Adrenal gland (tissue), 12 donors: ENCODE measurements around the gene KIF26B. TPM values are rescaled to one million over a fixed set of nuclear protein-coding genes. Genes with fewer than 3 reads are reported as not detected.

ENCODE experiments used
- DNase-seq, 7 donors: peaks; one replicate each; pipeline ENCODE4 v3.0.0-alpha.2; 2019 to 2020
- H3K27ac ChIP-seq, 5 donors: fragments of 200-600 bp; sonication (generic) in 4 of 5; 1 replicate in 3 of 5; 2 replicates in 2 of 5; pipeline versions ENCODE4 v1.5.1 to v1.8.0; 2016 to 2020; ENCODE audit warnings: mild to moderate bottlenecking in 1 of 5
- H3K27me3 ChIP-seq: fragments of 200-600 bp; 2 replicates; pipeline ENCODE4 v1.8.0; 2021
- H3K36me3 ChIP-seq, 2 donors: fragments of 200-600 bp; replicated peaks in 1 of 2; 1 replicate in 1 of 2; 2 replicates in 1 of 2; pipeline versions ENCODE4 v1.5.1 to v1.8.0; 2018 to 2022
- H3K4me1 ChIP-seq, 2 donors: fragments of 200-600 bp; replicated peaks in 1 of 2; 1 replicate in 1 of 2; 2 replicates in 1 of 2; pipeline versions ENCODE4 v1.5.1 to v1.8.0; 2018 to 2021
- H3K4me3 ChIP-seq, 4 donors: fragments of 200-600 bp; sonication (generic) in 3 of 4; one replicate each; pipeline ENCODE4 v1.5.1; 2016 to 2018
- H3K9me3 ChIP-seq, 3 donors: fragments of 200-600 bp; sonication (generic) in 1 of 3; replicated peaks in 1 of 3; 1 replicate in 2 of 3; 2 replicates in 1 of 3; pipeline versions ENCODE4 v1.5.1 to v1.8.0; 2016 to 2021
- CTCF ChIP-seq, 6 experiments: fragments of 450-650 bp in 4 of 6; fragments of 200-600 bp in 2 of 6; sonication (generic) in 1 of 6; IDR thresholded peaks; 1 replicate in 5 of 6; 2 replicates in 1 of 6; pipeline versions ENCODE4 v1.5.1 to v1.8.0; 2016 to 2021; ENCODE audit warnings: antibody characterized with exemption in 6 of 6, mild to moderate bottlenecking in 2 of 6, moderate library complexity in 1 of 6
- POLR2A ChIP-seq, 2 donors: fragments of 450-650 bp; IDR thresholded peaks; one replicate each; pipeline ENCODE4 v1.6.1; 2017; ENCODE audit warnings: antibody characterized with exemption in 2 of 2, mild to moderate bottlenecking in 2 of 2, moderate library complexity in 1 of 2
- WGBS, 4 donors: extraction: QIAGEN DNeasy Blood & Tissue Kit in 2 of 4; methylation state at CpG; one replicate each; pipeline versions ENCODE4 v1.1.5 to v1.1.7; 2013 to 2017; 5-methylcytosine and 5-hydroxymethylcytosine counted together
- intact Hi-C, 2 donors: fragments of 100-400 bp; cut with DNase I; formaldehyde crosslinking; loops; one replicate each; pipeline versions ENCODE4 v1.14.1 to v1.15.0; 2022 to 2023
- polyA plus RNA-seq, 3 donors: library from polyadenylated mRNA; stranded (reverse); fragments of 200-250 nt in 2 of 3; fragments of 350-450 nt in 1 of 3; fragmentation: Illumina TruSeq in 1 of 3; extraction: RNeasy Lipid Tissue Mini Kit (QIAGEN cat#74804) in 1 of 3; gene quantifications; one replicate each; pipeline ENCODE4 v1.2.3, GENCODE V29; 2013 to 2014
- total RNA-seq, 9 donors: library from RNA; depleted of rRNA in 4 of 9; stranded (reverse); fragments of >200 nt in 4 of 9; fragments of 120-200 nt in 1 of 9; fragmentation: NEBNext Ultra II Directional in 1 of 9; extraction: Animal tissue kit (Norgen Biotek cat#: 25700) in 1 of 9; gene quantifications; one replicate each; pipeline versions ENCODE4 v1.1.0 to v1.2.4, GENCODE V29; 2013 to 2023
- donor health status: healthy with polysubstance abuse.
- donor health status: Bipolar disorder and iron deficiency.
- donor health status: DM: yes; HTN: yes; CAD: no.
- donor health status: DM: no; HTN: no; CAD: no.
- donor health status: DM: no; HTN: no; CAD: no.
- donor health status: DM: yes; HTN: yes; CAD: no.

KIF26B gene
- total and polyA plus RNA-seq, 12 donors, result 0.20 to 4.6 (median 2.6) TPM

DNA sequence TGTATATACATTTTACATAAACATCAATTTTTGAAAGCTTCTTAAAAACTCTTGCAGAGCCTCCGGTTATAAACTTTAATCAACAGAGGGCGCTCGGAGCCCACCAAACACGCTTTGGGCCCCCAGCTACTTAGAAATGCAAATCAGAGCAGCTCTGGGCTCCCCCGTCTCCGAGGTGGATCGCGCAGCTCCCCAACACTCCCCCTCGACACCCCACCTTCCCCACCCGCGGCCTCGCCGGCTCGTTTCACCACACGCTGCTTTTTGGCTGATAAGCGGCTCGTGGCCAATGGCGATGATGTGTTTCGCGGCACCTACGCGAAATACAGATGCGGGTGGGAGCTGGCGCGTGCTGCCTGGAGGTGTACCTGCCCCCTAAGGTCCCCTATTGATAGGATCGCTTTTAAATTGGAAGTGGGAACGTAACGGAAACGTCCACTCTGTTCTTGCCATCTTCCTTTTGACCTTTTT lies 1.7 kb upstream of the KIF26B start:
- DNase-seq, result peak; percentile 44 to 75 (median 61)
- Histone ChIP-seq H3K27me3 (peaks cover 9% of the 10 kb centered on the region), H3K36me3 (no peaks in the 10 kb centered on the region), H3K27ac (no peak overlapping the region), H3K4me1 (peaks cover 32 to 40% of the 10 kb centered on the region in 2 donors), H3K4me3 (peak overlapping the region in 2 of 4 donors; percentile 22 to 76), H3K9me3 (no peaks in the 10 kb centered on the region)
- intact Hi-C loops, result loop anchor here (5.0 to 10.0 kb wide), 4 partner anchors 222 to 1302 kb away; no protein-coding TSS in a partner anchor
- 0 to 1% (median 0%) methylated on average over 22 to 29 of the region's 29 CpGs for WGBS, 4 donors
- TF ChIP-seq POLR2A (IDR thresholded peaks at IDR 0.05), result no peak
- TF ChIP-seq CTCF (IDR thresholded peaks at IDR 0.05), result peak; percentile 37 to 71 (median 58)

DNA sequence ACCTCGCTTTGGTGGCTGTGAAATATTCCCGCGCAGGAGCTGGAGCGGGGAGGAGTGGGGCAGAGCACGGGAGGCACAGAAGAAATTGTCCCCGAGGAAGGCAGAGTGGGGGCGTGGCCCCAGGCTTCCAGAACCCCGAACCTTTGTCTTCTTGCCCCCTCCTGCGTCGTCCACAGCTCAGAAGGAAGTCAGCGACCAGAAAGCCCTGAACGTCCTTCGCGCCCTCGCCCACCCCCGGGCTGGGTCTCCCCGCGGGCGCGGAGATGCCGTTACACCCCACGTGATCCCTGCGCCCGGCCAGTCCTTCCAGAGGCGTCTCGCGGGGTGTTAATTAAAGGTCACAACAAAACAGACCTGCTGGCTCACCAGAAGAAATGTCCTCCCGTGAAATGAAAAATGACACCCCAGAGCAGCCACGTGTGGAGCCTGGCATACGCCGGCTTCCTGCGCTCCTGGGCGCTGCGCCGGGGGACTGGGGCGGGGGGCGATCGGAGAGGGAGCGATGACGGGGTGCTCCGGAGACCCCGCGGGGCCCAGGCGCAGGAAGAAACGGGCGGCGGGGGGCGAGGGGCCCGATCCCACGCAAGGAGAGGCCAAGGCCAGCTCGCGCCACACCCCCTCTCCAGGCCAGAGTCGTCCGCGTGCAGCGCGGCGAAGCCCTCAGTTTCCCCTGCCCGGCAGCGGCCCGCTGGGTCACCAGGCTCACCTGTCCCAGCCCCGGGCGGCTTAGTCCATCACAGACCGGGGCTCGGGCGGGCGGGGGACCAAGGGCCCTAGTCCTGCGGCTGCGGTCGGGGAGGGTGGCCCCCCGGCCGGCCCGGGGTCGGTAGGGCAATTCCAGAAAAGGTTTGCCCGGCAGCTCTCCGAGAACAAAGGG lies 995 bp upstream of the KIF26B start:
- H3K4me3 ChIP-seq, result peak overlapping the region in 2 of 4 donors; percentile 48 to 76
- H3K27me3 ChIP-seq, result peaks cover 9% of the 10 kb centered on the region
- peaks cover 32 to 40% of the 10 kb centered on the region in 2 donors for H3K4me1 ChIP-seq
- 1% methylated on average over 27 to 76 of the region's 76 CpGs for WGBS, 4 donors
- TF ChIP-seq POLR2A (IDR thresholded peaks at IDR 0.05) (no peak), CTCF (IDR thresholded peaks at IDR 0.05) (no peak)
- H3K27ac ChIP-seq, result peak overlapping the region in 1 of 5 donors; percentile 34
- intact Hi-C loops, result loop anchor here (5.0 to 10.0 kb wide), 4 partner anchors 221 to 1301 kb away; no protein-coding TSS in a partner anchor
- no peaks in the 10 kb centered on the region for H3K36me3 ChIP-seq
- DNase-seq, result peak in 4 of 7 donors; percentile 5 to 38 (median 24)
- H3K9me3 ChIP-seq, result no peaks in the 10 kb centered on the region

GRCh38 chr1:245155272-245156040 lies 671 bp downstream of the KIF26B start:
- TF ChIP-seq POLR2A (IDR thresholded peaks at IDR 0.05) (no peak), CTCF (IDR thresholded peaks at IDR 0.05) (no peak)
- peaks cover 32 to 40% of the 10 kb centered on the region in 2 donors for H3K4me1 ChIP-seq
- H3K27me3 ChIP-seq, result peaks cover 9% of the 10 kb centered on the region
- peak overlapping the region in 1 of 5 donors; percentile 16 for H3K27ac ChIP-seq
- peak overlapping the region; percentile 19 to 76 (median 47) for H3K4me3 ChIP-seq
- intact Hi-C loops, result loop anchor here (10.0 kb wide), 3 partner anchors 219 to 1299 kb away; no protein-coding TSS in a partner anchor
- H3K9me3 ChIP-seq, result no peaks in the 10 kb centered on the region
- H3K36me3 ChIP-seq, result no peaks in the 10 kb centered on the region
- whole genome bisulfite sequencing, 4 donors, result 0 to 2% (median 1%) methylated on average over 21 to 57 of the region's 57 CpGs
- peak in 4 of 7 donors; percentile 10 to 25 (median 22) for DNase-seq
